ENCODE results near the gene NPAS3.
A peak's percentile ranks its signal among the peaks of the same experiment; 100 is the strongest.

The NPAS3 gene

GRCh38 chr14:33413381-33413780 lies 474.7 kb downstream of the NPAS3 start:
- TF ChIP-seq, protein P1, sequence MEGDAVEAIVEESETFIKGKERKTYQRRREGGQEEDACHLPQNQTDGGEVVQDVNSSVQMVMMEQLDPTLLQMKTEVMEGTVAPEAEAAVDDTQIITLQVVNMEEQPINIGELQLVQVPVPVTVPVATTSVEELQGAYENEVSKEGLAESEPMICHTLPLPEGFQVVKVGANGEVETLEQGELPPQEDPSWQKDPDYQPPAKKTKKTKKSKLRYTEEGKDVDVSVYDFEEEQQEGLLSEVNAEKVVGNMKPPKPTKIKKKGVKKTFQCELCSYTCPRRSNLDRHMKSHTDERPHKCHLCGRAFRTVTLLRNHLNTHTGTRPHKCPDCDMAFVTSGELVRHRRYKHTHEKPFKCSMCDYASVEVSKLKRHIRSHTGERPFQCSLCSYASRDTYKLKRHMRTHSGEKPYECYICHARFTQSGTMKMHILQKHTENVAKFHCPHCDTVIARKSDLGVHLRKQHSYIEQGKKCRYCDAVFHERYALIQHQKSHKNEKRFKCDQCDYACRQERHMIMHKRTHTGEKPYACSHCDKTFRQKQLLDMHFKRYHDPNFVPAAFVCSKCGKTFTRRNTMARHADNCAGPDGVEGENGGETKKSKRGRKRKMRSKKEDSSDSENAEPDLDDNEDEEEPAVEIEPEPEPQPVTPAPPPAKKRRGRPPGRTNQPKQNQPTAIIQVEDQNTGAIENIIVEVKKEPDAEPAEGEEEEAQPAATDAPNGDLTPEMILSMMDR (IDR thresholded peaks at IDR 0.05; ENCODE audit: low read depth, low read length, missing control alignments), result no peak
- no peak overlapping the region for H3K27ac ChIP-seq
- in situ Hi-C loops (cut with HindIII; ENCODE audit: low pct_ligation_motif_present, low sequenced_read_pairs), result no loop called here

GRCh38 chr14:33414041-33414440 lies 475.4 kb downstream of the NPAS3 start:
- H3K27ac ChIP-seq, result no peak overlapping the region
- TF ChIP-seq, protein P1 (IDR thresholded peaks at IDR 0.05; ENCODE audit: low read depth, low read length, missing control alignments), result no peak
- no peak for DNase-seq
- in situ Hi-C loops (cut with HindIII; ENCODE audit: low pct_ligation_motif_present, low sequenced_read_pairs), result no loop called here
- H3K36me3 ChIP-seq (replicated peaks), result no peaks in the 10 kb centered on the region
- no peak overlapping the region for H3K4me3 ChIP-seq (ENCODE audit: low read depth, low read length)
- H3K27me3 ChIP-seq (replicated peaks), result no peaks in the 10 kb centered on the region

More at GRCh38 chr14:33413381-33413780, 474.7 kb downstream of the NPAS3 start:
- DNase-seq, result no peak
- H3K27me3 ChIP-seq (replicated peaks), result no peaks in the 10 kb centered on the region
- H3K4me3 ChIP-seq (ENCODE audit: low read depth, low read length), result no peak overlapping the region
- no peaks in the 10 kb centered on the region for H3K36me3 ChIP-seq (replicated peaks)

- Histone ChIP-seq H3K27ac (no peak overlapping the region), H3K27me3 (replicated peaks) (no peaks in the 10 kb centered on the region), H3K4me3 (ENCODE audit: low read depth, low read length) (no peak overlapping the region), H3K36me3 (replicated peaks) (no peaks in the 10 kb centered on the region)
- in situ Hi-C loops (cut with HindIII; ENCODE audit: low pct_ligation_motif_present, low sequenced_read_pairs), result no loop called here
- no peak for DNase-seq
- TF ChIP-seq, protein P1 (IDR thresholded peaks at IDR 0.05; ENCODE audit: low read depth, low read length, missing control alignments), result no peak
These were observed 481.5 kb downstream of the NPAS3 start for GRCh38 chr14:33420051-33420627.

DNA sequence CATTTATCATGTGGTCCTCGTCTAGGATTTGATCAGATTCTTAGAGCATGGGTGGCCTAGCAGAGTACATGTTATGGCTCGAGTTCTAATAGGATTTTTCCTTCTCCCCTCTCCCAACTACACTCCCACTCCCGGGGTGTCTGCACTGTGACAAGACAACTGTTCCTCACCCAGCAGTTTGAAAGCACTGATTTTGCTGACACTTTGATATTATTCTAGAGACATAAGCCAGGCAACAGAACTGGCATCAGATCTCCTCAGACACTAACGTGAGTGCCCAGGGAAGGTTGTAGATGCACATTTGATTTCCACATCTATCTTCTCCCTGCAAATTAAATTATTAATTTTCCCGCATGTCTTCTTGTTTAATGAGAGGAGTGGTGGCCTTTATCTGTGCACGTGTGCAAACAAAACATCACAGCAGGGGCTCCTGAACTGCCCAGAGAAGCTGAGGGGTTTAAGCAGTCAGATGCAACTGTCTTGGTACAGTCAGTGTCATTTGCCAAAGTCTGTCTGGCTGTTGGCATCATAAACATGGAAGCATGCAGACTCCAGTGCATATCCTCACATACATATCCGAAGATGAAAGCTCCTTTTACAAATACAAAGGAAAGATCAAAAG lies 491.8 kb downstream of the NPAS3 start:
- DNase-seq, result no peak
- H3K4me3 ChIP-seq (ENCODE audit: low read depth, low read length), result no peak overlapping the region
- TF ChIP-seq, protein P1 (IDR thresholded peaks at IDR 0.05; ENCODE audit: low read depth, low read length, missing control alignments), result no peak
- no peak overlapping the region for H3K27ac ChIP-seq
- no peaks in the 10 kb centered on the region for H3K36me3 ChIP-seq (replicated peaks)
- in situ Hi-C loops (cut with HindIII; ENCODE audit: low pct_ligation_motif_present, low sequenced_read_pairs), result no loop called here
- no peaks in the 10 kb centered on the region for H3K27me3 ChIP-seq (replicated peaks)

- H3K27ac ChIP-seq, result no peak overlapping the region
- in situ Hi-C loops (cut with HindIII; ENCODE audit: low pct_ligation_motif_present, low sequenced_read_pairs), result no loop called here
- H3K27me3 ChIP-seq (replicated peaks), result no peaks in the 10 kb centered on the region
- no peaks in the 10 kb centered on the region for H3K36me3 ChIP-seq (replicated peaks)
- TF ChIP-seq, protein P1 (IDR thresholded peaks at IDR 0.05; ENCODE audit: low read depth, low read length, missing control alignments), result peak; percentile 68
- peak; percentile 66 for DNase-seq
- H3K4me3 ChIP-seq (ENCODE audit: low read depth, low read length), result no peak overlapping the region
These were observed 493.8 kb downstream of the NPAS3 start for GRCh38 chr14:33432407-33433023.
